Karpas-422 (cell line): ENCODE measurements around the gene UBFD1. TPM values are rescaled to one million over a fixed set of nuclear protein-coding genes. Genes with fewer than 3 reads are reported as not detected.

Source experiments
- DNase-seq: peaks from one replicate; pipeline ENCODE4 v3.0.0-alpha.2; 2015
- H2AFZ ChIP-seq: fragments of 200-600 bp; sonication (generic); 2 replicates; pipeline ENCODE4 v1.6.1; 2014; ENCODE audit warnings: antibody characterized with exemption, low read length, mixed read lengths
- H3K27ac ChIP-seq: fragments of 200-600 bp; sonication (generic); 2 replicates; pipeline ENCODE4 v1.5.1; 2014; ENCODE audit warnings: mild to moderate bottlenecking, low read length, moderate library complexity
- H3K27me3 ChIP-seq: fragments of 200-600 bp; sonication (generic); 2 replicates; pipeline ENCODE4 v1.6.1; 2014; ENCODE audit warnings: low read length, mixed read lengths
- H3K36me3 ChIP-seq: fragments of 200-600 bp; sonication (generic); 2 replicates; pipeline ENCODE4 v1.6.1; 2014; ENCODE audit warnings: low read length, mixed read lengths; ENCODE audit not compliant: insufficient read depth
- H3K4me1 ChIP-seq: fragments of 200-600 bp; sonication (generic); 2 replicates; pipeline ENCODE4 v1.6.1; 2014; ENCODE audit warnings: mild to moderate bottlenecking, low read length, mixed read lengths
- H3K4me2 ChIP-seq: fragments of 200-600 bp; sonication (generic); 2 replicates; pipeline ENCODE4 v1.6.1; 2014; ENCODE audit warnings: low read length, low read depth, mild to moderate bottlenecking; ENCODE audit not compliant: poor library complexity, severe bottlenecking
- H3K4me3 ChIP-seq: fragments of 200-600 bp; sonication (generic); 2 replicates; pipeline ENCODE4 v1.5.1; 2014; ENCODE audit warnings: mild to moderate bottlenecking, antibody characterized with exemption, low read length, mixed read lengths
- H3K79me2 ChIP-seq: fragments of 200-600 bp; sonication (generic); 2 replicates; pipeline ENCODE4 v1.6.1; 2014; ENCODE audit warnings: mild to moderate bottlenecking, low read length, mixed read lengths
- H3K9ac ChIP-seq: fragments of 200-600 bp; sonication (generic); 2 replicates; pipeline ENCODE4 v1.6.0; 2014; ENCODE audit warnings: low read length
- H3K9me2 ChIP-seq: fragments of 200-600 bp; sonication (generic), shearing (Covaris generic); replicated peaks from 2 replicates; pipeline ENCODE4 v1.6.0; 2014; ENCODE audit warnings: mild to moderate bottlenecking, low read length, moderate library complexity; ENCODE audit not compliant: insufficient read depth
- H3K9me3 ChIP-seq: fragments of 300-700, 200-600 bp; sonication (generic); 2 replicates; pipeline ENCODE4 v1.6.1; 2014; ENCODE audit warnings: low read length, mixed read lengths
- H4K20me1 ChIP-seq: fragments of 200-600 bp; sonication (generic); 2 replicates; pipeline ENCODE4 v1.6.1; 2014; ENCODE audit warnings: mild to moderate bottlenecking, antibody characterized with exemption, low read length, low read depth; ENCODE audit not compliant: insufficient read depth
- total RNA-seq: library from RNA; depleted of rRNA; stranded (reverse); fragments of >200 nt; shearing (Covaris generic); gene quantifications from 2 replicates; pipeline ENCODE4 v1.2.3, GENCODE V29; 2014; ENCODE audit warnings: low replicate concordance

UBFD1 gene
- total RNA-seq, 1 experiment from 2014 or later = 43.1 TPM

GRCh38 chr16:23549938-23550337, 7.6 kb upstream of the UBFD1 start:
- no peak overlapping the region for H3K4me3 ChIP-seq
- H3K4me1 ChIP-seq = peaks cover 11% of the 10 kb centered on the region
- H3K36me3 ChIP-seq = peaks cover 26% of the 10 kb centered on the region; the same call in 1 of the 2 replicates
- H4K20me1 ChIP-seq = no peaks in the 10 kb centered on the region
- H2AFZ ChIP-seq = no peak overlapping the region
- no peaks in the 10 kb centered on the region for H3K27me3 ChIP-seq
- H3K4me2 ChIP-seq = no peak overlapping the region
- no peaks in the 10 kb centered on the region for H3K9me3 ChIP-seq
- H3K9ac ChIP-seq = no peak overlapping the region
- peaks cover 22% of the 10 kb centered on the region for H3K79me2 ChIP-seq
- H3K27ac ChIP-seq = no peak overlapping the region
- no peak for DNase-seq
- no peaks in the 10 kb centered on the region for H3K9me2 ChIP-seq

- no peaks in the 10 kb centered on the region for H3K9me3 ChIP-seq
- H4K20me1 ChIP-seq = no peaks in the 10 kb centered on the region
- DNase-seq = no peak
- peaks cover 40% of the 10 kb centered on the region for H3K79me2 ChIP-seq
- peaks cover 30% of the 10 kb centered on the region for H3K4me1 ChIP-seq
- H3K9me2 ChIP-seq = no peaks in the 10 kb centered on the region
- no peak overlapping the region for H3K4me2 ChIP-seq
- H3K9ac ChIP-seq = no peak overlapping the region
- no peak overlapping the region for H3K27ac ChIP-seq
- H3K4me3 ChIP-seq = no peak overlapping the region
- no peaks in the 10 kb centered on the region for H3K27me3 ChIP-seq
- peaks cover 13% of the 10 kb centered on the region; the same call in 1 of the 2 replicates for H3K36me3 ChIP-seq
- no peak overlapping the region for H2AFZ ChIP-seq
Measured at GRCh38 chr16:23552161-23552560, 5.4 kb upstream of the UBFD1 start.

GRCh38 chr16:23554536-23554935, 3.0 kb upstream of the UBFD1 start:
- H3K27me3 ChIP-seq = no peaks in the 10 kb centered on the region
- H3K4me3 ChIP-seq = peak overlapping the region; percentile 90; the same call in 1 of the 2 replicates
- H3K79me2 ChIP-seq = peaks cover 59% of the 10 kb centered on the region
- peak overlapping the region; percentile 98 for H3K9ac ChIP-seq
- peaks cover 43% of the 10 kb centered on the region for H3K4me1 ChIP-seq
- peak overlapping the region; percentile 94 for H3K27ac ChIP-seq
- H3K9me3 ChIP-seq = no peaks in the 10 kb centered on the region
- no peaks in the 10 kb centered on the region; the same call in 1 of the 2 replicates for H4K20me1 ChIP-seq
- peak overlapping the region; percentile 80 for H3K4me2 ChIP-seq
- peak; percentile 65 for DNase-seq
- peaks cover 17% of the 10 kb centered on the region; the same call in 1 of the 2 replicates for H3K36me3 ChIP-seq
- no peak overlapping the region for H2AFZ ChIP-seq
- H3K9me2 ChIP-seq = no peaks in the 10 kb centered on the region

- Histone ChIP-seq H2AFZ (peak overlapping the region; percentile 80; the same call in 1 of the 2 replicates), H3K79me2 (peaks cover 86% of the 10 kb centered on the region), H3K36me3 (peaks cover 40% of the 10 kb centered on the region; the same call in 1 of the 2 replicates), H4K20me1 (no peaks in the 10 kb centered on the region; the same call in 1 of the 2 replicates), H3K4me1 (peaks cover 50% of the 10 kb centered on the region), H3K4me3 (peak overlapping the region; percentile 90), H3K9me2 (no peaks in the 10 kb centered on the region), H3K9me3 (no peaks in the 10 kb centered on the region), H3K27me3 (no peaks in the 10 kb centered on the region), H3K9ac (peak overlapping the region; percentile 98), H3K27ac (peak overlapping the region; percentile 52), H3K4me2 (peak overlapping the region; percentile 87)
- no peak for DNase-seq
Measured at GRCh38 chr16:23557779-23558702, 514 bp downstream of the UBFD1 start.

- no peak for DNase-seq
- no peaks in the 10 kb centered on the region; the same call in none of the 2 replicates for H4K20me1 ChIP-seq
- H3K27me3 ChIP-seq = no peaks in the 10 kb centered on the region
- peaks cover 62% of the 10 kb centered on the region for H3K79me2 ChIP-seq
- no peak overlapping the region for H3K9ac ChIP-seq
- H3K36me3 ChIP-seq = peaks cover 64% of the 10 kb centered on the region
- peaks cover 22% of the 10 kb centered on the region for H3K4me1 ChIP-seq
- no peak overlapping the region for H3K4me3 ChIP-seq
- H3K9me2 ChIP-seq = no peaks in the 10 kb centered on the region
- H2AFZ ChIP-seq = no peak overlapping the region
- no peaks in the 10 kb centered on the region for H3K9me3 ChIP-seq
- H3K27ac ChIP-seq = no peak overlapping the region
- no peak overlapping the region for H3K4me2 ChIP-seq
Measured at GRCh38 chr16:23561586-23561985, 4.1 kb downstream of the UBFD1 start.

- H3K79me2 ChIP-seq = peaks cover 60% of the 10 kb centered on the region
- no peak overlapping the region for H3K27ac ChIP-seq
- no peak overlapping the region for H3K4me3 ChIP-seq
- no peaks in the 10 kb centered on the region for H3K27me3 ChIP-seq
- no peak for DNase-seq
- H3K36me3 ChIP-seq = peaks cover 71% of the 10 kb centered on the region
- H2AFZ ChIP-seq = no peak overlapping the region
- H3K9ac ChIP-seq = no peak overlapping the region
- no peaks in the 10 kb centered on the region for H3K9me3 ChIP-seq
- no peak overlapping the region for H3K4me2 ChIP-seq
- H3K4me1 ChIP-seq = peaks cover 19% of the 10 kb centered on the region
- H4K20me1 ChIP-seq = no peaks in the 10 kb centered on the region; the same call in none of the 2 replicates
- no peaks in the 10 kb centered on the region for H3K9me2 ChIP-seq
Measured at GRCh38 chr16:23562505-23562904, 5.0 kb downstream of the UBFD1 start.

- H3K36me3 ChIP-seq = peaks cover 75% of the 10 kb centered on the region
Measured at GRCh38 chr16:23563186-23563585, 5.7 kb downstream of the UBFD1 start.

GRCh38 chr16:23564575-23565363, 7.2 kb downstream of the UBFD1 start:
- peaks cover 15% of the 10 kb centered on the region for H3K4me1 ChIP-seq
- no peak overlapping the region for H3K4me3 ChIP-seq
- H3K27ac ChIP-seq = no peak overlapping the region
- no peak overlapping the region for H3K4me2 ChIP-seq
- no peaks in the 10 kb centered on the region; the same call in none of the 2 replicates for H4K20me1 ChIP-seq
- H2AFZ ChIP-seq = no peak overlapping the region
- no peaks in the 10 kb centered on the region for H3K27me3 ChIP-seq
- H3K9me3 ChIP-seq = no peaks in the 10 kb centered on the region
- DNase-seq = no peak
- no peak overlapping the region for H3K9ac ChIP-seq
- H3K9me2 ChIP-seq = no peaks in the 10 kb centered on the region
- peaks cover 72% of the 10 kb centered on the region for H3K36me3 ChIP-seq
- H3K79me2 ChIP-seq = peaks cover 40% of the 10 kb centered on the region

More at GRCh38 chr16:23563186-23563585, 5.7 kb downstream of the UBFD1 start:
- H3K27me3 ChIP-seq = no peaks in the 10 kb centered on the region
- H4K20me1 ChIP-seq = no peaks in the 10 kb centered on the region; the same call in none of the 2 replicates
- no peak overlapping the region for H3K27ac ChIP-seq
- peaks cover 56% of the 10 kb centered on the region for H3K79me2 ChIP-seq
- H3K9me3 ChIP-seq = no peaks in the 10 kb centered on the region
- H3K9ac ChIP-seq = no peak overlapping the region
- H3K4me2 ChIP-seq = no peak overlapping the region
- H2AFZ ChIP-seq = no peak overlapping the region
- no peak overlapping the region for H3K4me3 ChIP-seq
- H3K9me2 ChIP-seq = no peaks in the 10 kb centered on the region
- no peak for DNase-seq
- peaks cover 19% of the 10 kb centered on the region for H3K4me1 ChIP-seq
